Central memory CD8-positive, alpha-beta T cell (primary cell): Measurements from ENCODE around the gene HLCS.

Experiments used
- ATAC-seq: fragments of 150-1000 bp; cut with Tn5 transposase; replicated peaks from 2 replicates; pipeline ENCODE4 v1.10.0; 2022; ENCODE audit warnings: mild to moderate bottlenecking, moderate FRiP score, moderate number of reproducible peaks; ENCODE audit not compliant: poor library complexity, severe bottlenecking; ENCODE audit errors: extremely low read depth
- DNase-seq, 2 donors: peaks; one replicate each; pipeline ENCODE4 v3.0.0; 2021; ENCODE audit warnings: low spot score in 2 of 2
- H3K27ac Mint-ChIP-seq: one replicate; pipeline ENCODE4 v1.8.0; 2022; ENCODE audit warnings: low read depth, mild to moderate bottlenecking, moderate library complexity, mixed read lengths
- H3K27me3 Mint-ChIP-seq: one replicate; pipeline ENCODE4 v1.8.0; 2022; ENCODE audit warnings: mixed read lengths
- H3K36me3 Mint-ChIP-seq: one replicate; pipeline ENCODE4 v1.8.0; 2022; ENCODE audit warnings: mild to moderate bottlenecking, moderate library complexity, mixed read lengths; ENCODE audit not compliant: insufficient read depth
- H3K4me1 Mint-ChIP-seq: one replicate; pipeline ENCODE4 v1.8.0; 2022; ENCODE audit warnings: mixed read lengths
- H3K4me3 Mint-ChIP-seq: one replicate; pipeline ENCODE4 v1.8.0; 2022; ENCODE audit warnings: mild to moderate bottlenecking, moderate library complexity, mixed read lengths
- H3K9me3 Mint-ChIP-seq: one replicate; pipeline ENCODE4 v1.8.0; 2022; ENCODE audit warnings: mixed read lengths

The HLCS gene

GRCh38 chr21:36722370-36723368 is 243.8 kb downstream of the HLCS start:
- no peak overlapping the region for H3K4me3 Mint-ChIP-seq
- H3K36me3 Mint-ChIP-seq = no peaks in the 10 kb centered on the region
- DNase-seq (no peak), ATAC-seq (no peak)
- no peaks in the 10 kb centered on the region for H3K9me3 Mint-ChIP-seq
- H3K4me1 Mint-ChIP-seq = no peaks in the 10 kb centered on the region
- H3K27ac Mint-ChIP-seq = no peak overlapping the region
- H3K27me3 Mint-ChIP-seq = peaks cover 68% of the 10 kb centered on the region

- Mint-ChIP-seq H3K27ac (no peak overlapping the region), H3K9me3 (no peaks in the 10 kb centered on the region), H3K36me3 (no peaks in the 10 kb centered on the region), H3K4me1 (no peaks in the 10 kb centered on the region), H3K4me3 (no peak overlapping the region), H3K27me3 (peaks cover 68% of the 10 kb centered on the region)
- DNase-seq (no peak), ATAC-seq (no peak)
These were observed 244.7 kb downstream of the HLCS start for GRCh38 chr21:36721817-36722216.

GRCh38 chr21:36719614-36720013 is 246.9 kb downstream of the HLCS start:
- Mint-ChIP-seq H3K27me3 (peaks cover 89% of the 10 kb centered on the region), H3K36me3 (no peaks in the 10 kb centered on the region), H3K27ac (no peak overlapping the region), H3K4me1 (no peaks in the 10 kb centered on the region), H3K9me3 (no peaks in the 10 kb centered on the region), H3K4me3 (no peak overlapping the region)
- ATAC-seq (no peak), DNase-seq (no peak)

- no peak for DNase-seq
- Mint-ChIP-seq H3K9me3 (no peaks in the 10 kb centered on the region), H3K36me3 (no peaks in the 10 kb centered on the region), H3K4me1 (no peaks in the 10 kb centered on the region), H3K4me3 (no peak overlapping the region), H3K27ac (no peak overlapping the region), H3K27me3 (peaks cover 90% of the 10 kb centered on the region)
- no peak for ATAC-seq
These were observed 247.4 kb downstream of the HLCS start for GRCh38 chr21:36718951-36719501.

- ATAC-seq (no peak), DNase-seq (no peak)
- no peak overlapping the region for H3K4me3 Mint-ChIP-seq
- H3K9me3 Mint-ChIP-seq = no peaks in the 10 kb centered on the region
- H3K27ac Mint-ChIP-seq = no peak overlapping the region
- H3K27me3 Mint-ChIP-seq = peaks cover 91% of the 10 kb centered on the region
- no peaks in the 10 kb centered on the region for H3K4me1 Mint-ChIP-seq
- no peaks in the 10 kb centered on the region for H3K36me3 Mint-ChIP-seq
These were observed 248.5 kb downstream of the HLCS start for GRCh38 chr21:36717976-36718375.

GRCh38 chr21:36716836-36717235 is 249.6 kb downstream of the HLCS start:
- H3K9me3 Mint-ChIP-seq = no peaks in the 10 kb centered on the region
- peaks cover 91% of the 10 kb centered on the region for H3K27me3 Mint-ChIP-seq
- no peak for DNase-seq
- no peak overlapping the region for H3K27ac Mint-ChIP-seq
- no peaks in the 10 kb centered on the region for H3K4me1 Mint-ChIP-seq
- ATAC-seq = no peak
- no peaks in the 10 kb centered on the region for H3K36me3 Mint-ChIP-seq
- no peak overlapping the region for H3K4me3 Mint-ChIP-seq

- Mint-ChIP-seq H3K36me3 (no peaks in the 10 kb centered on the region), H3K4me1 (no peaks in the 10 kb centered on the region), H3K27me3 (peaks cover 95% of the 10 kb centered on the region), H3K4me3 (no peak overlapping the region), H3K27ac (no peak overlapping the region), H3K9me3 (no peaks in the 10 kb centered on the region)
- ATAC-seq (no peak), DNase-seq (no peak)
These were observed 250.1 kb downstream of the HLCS start for GRCh38 chr21:36716387-36716786.

GRCh38 chr21:36713746-36714145 is 252.7 kb downstream of the HLCS start:
- no peak for DNase-seq
- no peak overlapping the region for H3K27ac Mint-ChIP-seq
- ATAC-seq = no peak

GRCh38 chr21:36710729-36711048 is 255.8 kb downstream of the HLCS start:
- H3K9me3 Mint-ChIP-seq = no peaks in the 10 kb centered on the region
- no peak overlapping the region for H3K27ac Mint-ChIP-seq
- no peak for DNase-seq
- no peaks in the 10 kb centered on the region for H3K36me3 Mint-ChIP-seq
- no peak overlapping the region for H3K4me3 Mint-ChIP-seq
- peaks cover 10% of the 10 kb centered on the region for H3K4me1 Mint-ChIP-seq
- peaks cover 93% of the 10 kb centered on the region for H3K27me3 Mint-ChIP-seq
- ATAC-seq = no peak

More at GRCh38 chr21:36713746-36714145, 252.7 kb downstream of the HLCS start:
- no peaks in the 10 kb centered on the region for H3K9me3 Mint-ChIP-seq
- H3K4me3 Mint-ChIP-seq = no peak overlapping the region
- H3K36me3 Mint-ChIP-seq = no peaks in the 10 kb centered on the region
- no peaks in the 10 kb centered on the region for H3K4me1 Mint-ChIP-seq
- peaks cover 92% of the 10 kb centered on the region for H3K27me3 Mint-ChIP-seq

- Mint-ChIP-seq H3K9me3 (no peaks in the 10 kb centered on the region), H3K4me1 (peaks cover 16% of the 10 kb centered on the region), H3K36me3 (no peaks in the 10 kb centered on the region), H3K27ac (no peak overlapping the region), H3K4me3 (peak overlapping the region; percentile 40), H3K27me3 (peaks cover 94% of the 10 kb centered on the region)
- ATAC-seq = no peak
- no peak for DNase-seq
These were observed 256.4 kb downstream of the HLCS start for GRCh38 chr21:36709868-36710728.

DNA sequence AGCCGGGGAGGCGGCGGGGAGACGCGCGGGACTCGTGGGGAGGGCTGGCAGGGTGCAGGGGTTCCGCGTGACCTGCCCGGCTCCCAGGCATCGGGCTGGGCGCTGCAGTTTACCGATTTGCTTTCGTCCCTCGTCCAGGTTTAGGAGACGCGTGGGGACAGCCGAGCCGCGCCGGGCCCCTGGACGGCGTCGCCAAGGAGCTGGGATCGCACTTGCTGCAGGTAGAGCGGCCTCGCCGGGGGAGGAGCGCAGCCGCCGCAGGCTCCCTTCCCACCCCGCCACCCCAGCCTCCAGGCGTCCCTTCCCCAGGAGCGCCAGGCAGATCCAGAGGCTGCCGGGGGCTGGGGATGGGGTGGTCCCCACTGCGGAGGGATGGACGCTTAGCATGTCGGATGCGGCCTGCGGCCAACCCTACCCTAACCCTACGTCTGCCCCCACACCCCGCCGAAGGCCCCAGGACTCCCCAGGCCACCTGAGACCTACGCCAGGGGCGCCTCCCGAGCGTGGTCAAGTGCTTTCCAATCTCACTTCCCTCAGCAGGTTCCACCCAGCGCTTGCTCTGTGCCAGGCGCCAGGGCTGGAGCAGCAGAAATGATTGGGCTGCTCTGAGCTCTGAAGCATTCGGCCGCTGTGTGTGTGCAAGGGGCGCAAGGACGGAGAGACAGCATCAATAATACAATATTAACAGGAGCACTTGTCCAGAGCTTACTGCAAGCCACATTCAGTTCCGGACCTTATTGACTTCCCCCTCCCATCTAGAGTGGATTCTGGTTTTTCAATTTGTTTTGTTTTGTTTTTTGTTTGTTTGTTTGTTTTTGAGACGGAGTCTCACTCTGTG is 257.2 kb downstream of the HLCS start:
- peaks cover 94% of the 10 kb centered on the region for H3K27me3 Mint-ChIP-seq
- ATAC-seq (no peak), DNase-seq (no peak)
- no peak overlapping the region for H3K27ac Mint-ChIP-seq
- H3K9me3 Mint-ChIP-seq = no peaks in the 10 kb centered on the region
- peak overlapping the region; percentile 40 for H3K4me3 Mint-ChIP-seq
- peaks cover 18% of the 10 kb centered on the region for H3K4me1 Mint-ChIP-seq
- no peaks in the 10 kb centered on the region for H3K36me3 Mint-ChIP-seq
